K562 (cell line): Measurements from ENCODE around the gene MYOT.

Experiments used
- GTF2F1 ChIP-seq: IDR thresholded peaks from 2 replicates; pipeline ENCODE4 v1.6.1; 2011; ENCODE audit warnings: low read depth, low read length, improper control_type of control experiment
- KAT2B ChIP-seq: IDR thresholded peaks from one replicate; pipeline ENCODE4 v1.6.1; 2012; ENCODE audit warnings: low read depth, mild to moderate bottlenecking, control low read depth, inconsistent platforms, low read length, moderate library complexity
- MTA2 ChIP-seq: fragments of 450-650 bp; IDR thresholded peaks from 2 replicates; pipeline ENCODE4 v1.6.1; 2016; ENCODE audit warnings: low read depth
- MTA3 ChIP-seq: fragments of 450-650 bp; formaldehyde crosslinking; IDR thresholded peaks from 2 replicates; pipeline ENCODE4 v1.6.1; 2017; ENCODE audit warnings: mild to moderate bottlenecking, borderline replicate concordance
- RCOR1 ChIP-seq, 2 experiments: IDR thresholded peaks; 2 replicates each; pipeline ENCODE4 v1.6.1; 2012; ENCODE audit warnings: low read depth in 2 of 2, low read length in 2 of 2, borderline replicate concordance in 1 of 2, improper control_type of control experiment in 1 of 2
- TF ChIP-seq, protein P1 (sequence below): sonication (generic); formaldehyde crosslinking; IDR thresholded peaks from 2 replicates; pipeline ENCODE4 v1.9.0; 2022; ENCODE audit warnings: mild to moderate bottlenecking, missing genetic modification reagents
- TF ChIP-seq, protein P2 (sequence below), 3 experiments: IDR thresholded peaks in 2 of 3; conservative IDR thresholded peaks in 1 of 3; 2 replicates each; pipeline ENCODE4 v1.5.1; 2011 to 2012; ENCODE audit warnings: low read length in 3 of 3, mild to moderate bottlenecking in 3 of 3, control low read depth in 2 of 3, improper control_type of control experiment in 1 of 3, inconsistent platforms in 1 of 3, low read depth in 1 of 3, mixed read lengths in 1 of 3, moderate library complexity in 1 of 3; ENCODE audit not compliant: insufficient read depth in 2 of 3
- TF ChIP-seq, protein P3 (sequence below): fragments of 250-450 bp; sonication (Bioruptor Pico); IDR thresholded peaks from 2 replicates; pipeline ENCODE4 v1.4.0; 2020; ENCODE audit warnings: mild to moderate bottlenecking, moderate library complexity
- TF ChIP-seq, protein P4 (sequence below), 2 experiments: fragments of 450-650 bp; IDR thresholded peaks; 2 replicates each; pipeline ENCODE4 v1.6.1; 2016; ENCODE audit warnings: mild to moderate bottlenecking in 2 of 2, borderline replicate concordance in 1 of 2, low read depth in 1 of 2, moderate library complexity in 1 of 2
- TF ChIP-seq, protein P5 (sequence below): fragments of 250-450 bp; sonication (Bioruptor Pico); IDR thresholded peaks from 2 replicates; pipeline ENCODE4 v1.5.0; 2021; ENCODE audit warnings: mild to moderate bottlenecking, borderline replicate concordance
- TF ChIP-seq, protein P6 (sequence below): sonication (generic); formaldehyde crosslinking; IDR thresholded peaks from 2 replicates; pipeline ENCODE4 v1.8.1; 2023; ENCODE audit warnings: mild to moderate bottlenecking, missing genetic modification reagents, moderate library complexity

DNA sequence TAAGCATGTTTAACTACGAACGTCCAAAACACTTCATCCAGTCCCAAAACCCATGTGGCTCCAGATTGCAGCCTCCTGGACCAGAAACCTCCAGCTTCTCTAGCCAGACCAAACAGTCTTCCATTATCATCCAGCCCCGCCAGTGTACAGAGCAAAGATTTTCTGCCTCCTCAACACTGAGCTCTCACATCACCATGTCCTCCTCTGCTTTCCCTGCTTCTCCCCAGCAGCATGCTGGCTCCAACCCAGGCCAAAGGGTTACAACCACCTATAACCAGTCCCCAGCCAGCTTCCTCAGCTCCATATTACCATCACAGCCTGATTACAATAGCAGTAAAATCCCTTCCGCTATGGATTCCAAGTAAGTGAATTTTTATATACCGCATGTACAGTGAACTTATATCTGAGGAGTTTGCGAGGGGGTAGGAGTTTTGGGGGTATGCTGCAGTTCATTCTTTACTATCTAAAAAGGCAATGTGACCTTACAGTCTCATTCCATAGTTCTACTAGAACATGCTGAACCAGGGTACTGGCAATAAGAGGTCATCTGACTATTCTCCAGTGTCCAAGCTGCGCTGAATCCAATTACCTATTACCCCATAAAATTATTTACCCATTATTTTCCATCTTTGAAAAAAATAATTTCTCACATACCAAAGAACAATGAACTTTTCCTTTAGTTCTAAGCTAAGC lies 3.1 kb downstream of the MYOT start:
- TF ChIP-seq, protein P1, sequence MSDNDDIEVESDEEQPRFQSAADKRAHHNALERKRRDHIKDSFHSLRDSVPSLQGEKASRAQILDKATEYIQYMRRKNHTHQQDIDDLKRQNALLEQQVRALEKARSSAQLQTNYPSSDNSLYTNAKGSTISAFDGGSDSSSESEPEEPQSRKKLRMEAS (CRISPR knock-in tag) = no peak
- no peak for TF ChIP-seq MTA3
- TF ChIP-seq, protein P2, sequence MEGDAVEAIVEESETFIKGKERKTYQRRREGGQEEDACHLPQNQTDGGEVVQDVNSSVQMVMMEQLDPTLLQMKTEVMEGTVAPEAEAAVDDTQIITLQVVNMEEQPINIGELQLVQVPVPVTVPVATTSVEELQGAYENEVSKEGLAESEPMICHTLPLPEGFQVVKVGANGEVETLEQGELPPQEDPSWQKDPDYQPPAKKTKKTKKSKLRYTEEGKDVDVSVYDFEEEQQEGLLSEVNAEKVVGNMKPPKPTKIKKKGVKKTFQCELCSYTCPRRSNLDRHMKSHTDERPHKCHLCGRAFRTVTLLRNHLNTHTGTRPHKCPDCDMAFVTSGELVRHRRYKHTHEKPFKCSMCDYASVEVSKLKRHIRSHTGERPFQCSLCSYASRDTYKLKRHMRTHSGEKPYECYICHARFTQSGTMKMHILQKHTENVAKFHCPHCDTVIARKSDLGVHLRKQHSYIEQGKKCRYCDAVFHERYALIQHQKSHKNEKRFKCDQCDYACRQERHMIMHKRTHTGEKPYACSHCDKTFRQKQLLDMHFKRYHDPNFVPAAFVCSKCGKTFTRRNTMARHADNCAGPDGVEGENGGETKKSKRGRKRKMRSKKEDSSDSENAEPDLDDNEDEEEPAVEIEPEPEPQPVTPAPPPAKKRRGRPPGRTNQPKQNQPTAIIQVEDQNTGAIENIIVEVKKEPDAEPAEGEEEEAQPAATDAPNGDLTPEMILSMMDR (IDR thresholded peaks at IDR 0.05 in 2 of 3, conservative IDR thresholded peaks at IDR 0.05 in 1 of 3; ENCODE audit: insufficient read depth in 2 of 3, low read depth in 1 of 3, low read length in 3 of 3) = no peak
- TF ChIP-seq KAT2B = no peak
- TF ChIP-seq, protein P3, sequence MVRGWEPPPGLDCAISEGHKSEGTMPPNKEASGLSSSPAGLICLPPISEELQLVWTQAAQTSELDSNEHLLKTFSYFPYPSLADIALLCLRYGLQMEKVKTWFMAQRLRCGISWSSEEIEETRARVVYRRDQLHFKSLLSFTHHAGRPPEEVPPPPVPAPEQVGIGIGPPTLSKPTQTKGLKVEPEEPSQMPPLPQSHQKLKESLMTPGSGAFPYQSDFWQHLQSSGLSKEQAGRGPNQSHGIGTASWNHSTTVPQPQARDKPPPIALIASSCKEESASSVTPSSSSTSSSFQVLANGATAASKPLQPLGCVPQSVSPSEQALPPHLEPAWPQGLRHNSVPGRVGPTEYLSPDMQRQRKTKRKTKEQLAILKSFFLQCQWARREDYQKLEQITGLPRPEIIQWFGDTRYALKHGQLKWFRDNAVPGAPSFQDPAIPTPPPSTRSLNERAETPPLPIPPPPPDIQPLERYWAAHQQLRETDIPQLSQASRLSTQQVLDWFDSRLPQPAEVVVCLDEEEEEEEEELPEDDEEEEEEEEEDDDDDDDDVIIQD (CRISPR knock-in tag) = no peak
- TF ChIP-seq, protein P4, sequence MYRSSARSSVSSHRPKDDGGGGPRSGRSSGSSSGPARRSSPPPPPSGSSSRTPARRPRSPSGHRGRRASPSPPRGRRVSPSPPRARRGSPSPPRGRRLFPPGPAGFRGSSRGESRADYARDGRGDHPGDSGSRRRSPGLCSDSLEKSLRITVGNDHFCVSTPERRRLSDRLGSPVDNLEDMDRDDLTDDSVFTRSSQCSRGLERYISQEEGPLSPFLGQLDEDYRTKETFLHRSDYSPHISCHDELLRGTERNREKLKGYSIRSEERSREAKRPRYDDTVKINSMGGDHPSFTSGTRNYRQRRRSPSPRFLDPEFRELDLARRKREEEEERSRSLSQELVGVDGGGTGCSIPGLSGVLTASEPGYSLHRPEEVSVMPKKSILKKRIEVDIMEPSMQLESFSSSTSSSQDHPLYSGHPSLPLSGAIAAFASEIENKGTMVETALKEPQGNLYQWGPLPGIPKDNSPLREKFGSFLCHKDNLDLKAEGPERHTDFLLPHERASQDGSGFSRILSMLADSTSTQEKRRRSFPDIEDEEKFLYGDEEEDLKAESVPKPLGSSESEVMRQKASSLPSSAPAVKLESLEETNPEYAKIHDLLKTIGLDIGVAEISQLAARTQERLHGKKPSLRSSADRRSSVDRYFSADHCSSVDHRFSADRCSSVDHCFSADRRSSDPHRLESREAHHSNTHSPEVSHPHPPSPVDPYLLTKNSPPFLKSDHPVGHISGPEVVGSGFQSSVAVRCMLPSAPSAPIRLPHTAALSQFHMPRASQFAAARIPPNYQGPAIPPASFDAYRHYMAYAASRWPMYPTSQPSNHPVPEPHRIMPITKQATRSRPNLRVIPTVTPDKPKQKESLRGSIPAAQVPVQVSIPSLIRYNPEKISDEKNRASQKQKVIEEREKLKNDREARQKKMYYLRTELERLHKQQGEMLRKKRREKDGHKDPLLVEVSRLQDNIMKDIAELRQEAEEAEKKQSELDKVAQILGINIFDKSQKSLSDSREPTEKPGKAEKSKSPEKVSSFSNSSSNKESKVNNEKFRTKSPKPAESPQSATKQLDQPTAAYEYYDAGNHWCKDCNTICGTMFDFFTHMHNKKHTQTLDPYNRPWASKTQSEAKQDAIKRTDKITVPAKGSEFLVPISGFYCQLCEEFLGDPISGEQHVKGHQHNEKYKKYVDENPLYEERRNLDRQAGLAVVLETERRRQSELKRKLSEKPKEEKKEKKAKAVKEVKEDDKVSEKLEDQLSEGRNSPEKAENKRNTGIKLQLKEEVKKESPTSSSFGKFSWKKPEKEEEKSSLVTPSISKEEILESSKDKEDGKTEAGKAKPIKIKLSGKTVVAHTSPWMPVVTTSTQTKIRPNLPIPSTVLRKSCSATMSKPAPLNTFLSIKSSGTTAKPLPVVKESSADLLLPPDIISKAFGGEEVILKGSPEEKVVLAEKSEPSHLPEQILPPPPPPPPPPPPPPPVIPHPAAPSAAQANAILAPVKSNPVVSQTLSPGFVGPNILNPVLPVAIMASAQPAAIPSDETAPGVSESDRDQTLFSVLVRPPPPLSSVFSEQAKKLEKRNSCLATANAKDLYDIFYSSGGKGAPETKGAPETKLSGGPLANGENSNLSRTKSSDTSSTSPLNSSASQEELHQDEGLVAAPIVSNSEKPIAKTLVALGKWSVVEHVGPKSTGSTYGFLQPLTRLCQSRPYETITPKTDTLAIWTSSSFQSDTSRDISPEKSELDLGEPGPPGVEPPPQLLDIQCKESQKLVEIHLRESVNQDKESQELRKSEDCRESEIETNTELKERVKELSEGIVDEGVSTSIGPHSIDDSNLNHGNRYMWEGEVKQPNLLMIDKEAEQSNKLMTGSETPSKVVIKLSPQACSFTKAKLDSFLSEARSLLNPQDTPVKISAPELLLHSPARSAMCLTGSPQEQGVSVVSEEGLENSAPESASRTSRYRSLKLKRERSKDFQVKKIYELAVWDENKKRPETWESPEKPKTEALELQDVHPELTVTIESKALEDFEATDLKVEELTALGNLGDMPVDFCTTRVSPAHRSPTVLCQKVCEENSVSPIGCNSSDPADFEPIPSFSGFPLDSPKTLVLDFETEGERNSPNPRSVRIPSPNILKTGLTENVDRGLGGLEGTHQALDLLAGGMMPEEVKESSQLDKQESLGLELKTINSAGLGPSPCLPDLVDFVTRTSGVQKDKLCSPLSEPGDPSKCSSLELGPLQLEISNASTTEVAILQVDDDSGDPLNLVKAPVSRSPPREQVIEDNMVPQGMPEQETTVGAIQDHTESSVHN (IDR thresholded peaks at IDR 0.05; ENCODE audit: borderline replicate concordance in 1 of 2, low read depth in 1 of 2) = no peak
- no peak for TF ChIP-seq RCOR1 (IDR thresholded peaks at IDR 0.05; ENCODE audit: borderline replicate concordance in 1 of 2, low read depth in 2 of 2, low read length in 2 of 2)
- TF ChIP-seq, protein P5, sequence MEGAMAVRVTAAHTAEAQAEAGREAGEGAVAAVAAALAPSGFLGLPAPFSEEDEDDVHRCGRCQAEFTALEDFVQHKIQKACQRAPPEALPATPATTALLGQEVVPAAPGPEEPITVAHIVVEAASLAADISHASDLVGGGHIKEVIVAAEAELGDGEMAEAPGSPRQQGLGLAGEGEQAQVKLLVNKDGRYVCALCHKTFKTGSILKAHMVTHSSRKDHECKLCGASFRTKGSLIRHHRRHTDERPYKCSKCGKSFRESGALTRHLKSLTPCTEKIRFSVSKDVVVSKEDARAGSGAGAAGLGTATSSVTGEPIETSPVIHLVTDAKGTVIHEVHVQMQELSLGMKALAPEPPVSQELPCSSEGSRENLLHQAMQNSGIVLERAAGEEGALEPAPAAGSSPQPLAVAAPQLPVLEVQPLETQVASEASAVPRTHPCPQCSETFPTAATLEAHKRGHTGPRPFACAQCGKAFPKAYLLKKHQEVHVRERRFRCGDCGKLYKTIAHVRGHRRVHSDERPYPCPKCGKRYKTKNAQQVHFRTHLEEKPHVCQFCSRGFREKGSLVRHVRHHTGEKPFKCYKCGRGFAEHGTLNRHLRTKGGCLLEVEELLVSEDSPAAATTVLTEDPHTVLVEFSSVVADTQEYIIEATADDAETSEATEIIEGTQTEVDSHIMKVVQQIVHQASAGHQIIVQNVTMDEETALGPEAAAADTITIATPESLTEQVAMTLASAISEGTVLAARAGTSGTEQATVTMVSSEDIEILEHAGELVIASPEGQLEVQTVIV (CRISPR knock-in tag) = no peak
- no peak for TF ChIP-seq GTF2F1
- TF ChIP-seq, protein P6, sequence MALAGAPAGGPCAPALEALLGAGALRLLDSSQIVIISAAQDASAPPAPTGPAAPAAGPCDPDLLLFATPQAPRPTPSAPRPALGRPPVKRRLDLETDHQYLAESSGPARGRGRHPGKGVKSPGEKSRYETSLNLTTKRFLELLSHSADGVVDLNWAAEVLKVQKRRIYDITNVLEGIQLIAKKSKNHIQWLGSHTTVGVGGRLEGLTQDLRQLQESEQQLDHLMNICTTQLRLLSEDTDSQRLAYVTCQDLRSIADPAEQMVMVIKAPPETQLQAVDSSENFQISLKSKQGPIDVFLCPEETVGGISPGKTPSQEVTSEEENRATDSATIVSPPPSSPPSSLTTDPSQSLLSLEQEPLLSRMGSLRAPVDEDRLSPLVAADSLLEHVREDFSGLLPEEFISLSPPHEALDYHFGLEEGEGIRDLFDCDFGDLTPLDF (CRISPR knock-in tag) = no peak
- TF ChIP-seq MTA2 = no peak
